Measurements from ENCODE around the gene GEMIN7.

- TF ChIP-seq CTCF (conservative IDR thresholded peaks at IDR 0.05), result no peak
- no peak for TF ChIP-seq EZH2 (IDR thresholded peaks at IDR 0.05; ENCODE audit: low read depth)
Observed at GRCh38 chr19:45078390-45079062, 534 bp upstream of the GEMIN7 start.
